ENCODE data around the gene LPO. TPM values are rescaled to one million over a fixed set of nuclear protein-coding genes. Genes with fewer than 3 reads are reported as not detected.

The LPO gene
- total and polyA plus RNA-seq, 2 experiments from 2014 or later: 0.29 to 1.0 TPM

- H3K4me2 ChIP-seq: peak overlapping the region; percentile 98
- WGBS (ENCODE audit: low lambda C conversion rate, missing lambda C conversion rate): 34% methylated on average over 10 of the region's 10 CpGs
- peak overlapping the region; percentile 98 for H2AFZ ChIP-seq
- no peak overlapping the region for H3K4me3 ChIP-seq
- DNase-seq (ENCODE audit: low spot score): no peak
- TF ChIP-seq CTCF (IDR thresholded peaks at IDR 0.05; ENCODE audit: poor library complexity): no peak
- no peak for TF ChIP-seq EZH2 (IDR thresholded peaks at IDR 0.05; ENCODE audit: borderline replicate concordance)
- TF ChIP-seq EZH2phosphoT487 (IDR thresholded peaks at IDR 0.05; ENCODE audit: low read depth, severe bottlenecking, unreplicated experiment): no peak
- H3K27ac ChIP-seq: no peak overlapping the region
- H3K79me2 ChIP-seq: no peaks in the 10 kb centered on the region
- peaks cover 41% of the 10 kb centered on the region for H3K27me3 ChIP-seq
- no peaks in the 10 kb centered on the region for H4K20me1 ChIP-seq (ENCODE audit: insufficient read depth, poor library complexity, severe bottlenecking)
- H3K4me1 ChIP-seq (ENCODE audit: insufficient read depth): peaks cover 17% of the 10 kb centered on the region
- no peaks in the 10 kb centered on the region for H3K36me3 ChIP-seq (replicated peaks; ENCODE audit: insufficient read depth, low read depth)
- no peaks in the 10 kb centered on the region for H3K9me3 ChIP-seq (ENCODE audit: low read depth)
- no peaks in the 10 kb centered on the region for H3K9me2 ChIP-seq (replicated peaks; ENCODE audit: insufficient read depth)
These were observed 10.5 kb downstream of the LPO start for GRCh38 chr17:58248955-58249269.

GRCh38 chr17:58249270-58250133, 11.1 kb downstream of the LPO start:
- no peak overlapping the region for H3K27ac ChIP-seq
- H3K79me2 ChIP-seq: no peaks in the 10 kb centered on the region
- H3K9me3 ChIP-seq (ENCODE audit: low read depth): no peaks in the 10 kb centered on the region
- H4K20me1 ChIP-seq (ENCODE audit: insufficient read depth, poor library complexity, severe bottlenecking): no peaks in the 10 kb centered on the region
- peak overlapping the region; percentile 65 for H3K4me3 ChIP-seq
- DNase-seq (ENCODE audit: low spot score): peak; percentile 74
- peak overlapping the region; percentile 98 for H2AFZ ChIP-seq
- WGBS (ENCODE audit: low lambda C conversion rate, missing lambda C conversion rate): 13% methylated on average over 40 of the region's 57 CpGs
- H3K27me3 ChIP-seq: peaks cover 43% of the 10 kb centered on the region
- H3K4me1 ChIP-seq (ENCODE audit: insufficient read depth): peaks cover 17% of the 10 kb centered on the region
- no peaks in the 10 kb centered on the region for H3K36me3 ChIP-seq (replicated peaks; ENCODE audit: insufficient read depth, low read depth)
- no peak for TF ChIP-seq EZH2phosphoT487 (IDR thresholded peaks at IDR 0.05; ENCODE audit: low read depth, severe bottlenecking, unreplicated experiment)
- peak; percentile 66 for TF ChIP-seq EZH2 (IDR thresholded peaks at IDR 0.05; ENCODE audit: borderline replicate concordance)
- TF ChIP-seq CTCF (IDR thresholded peaks at IDR 0.05; ENCODE audit: poor library complexity): peak; percentile 96
- no peaks in the 10 kb centered on the region for H3K9me2 ChIP-seq (replicated peaks; ENCODE audit: insufficient read depth)
- peak overlapping the region; percentile 98 for H3K4me2 ChIP-seq

- Histone ChIP-seq H3K9me3 (ENCODE audit: low read depth) (no peaks in the 10 kb centered on the region), H3K4me2 (no peak overlapping the region), H3K27ac (no peak overlapping the region), H4K20me1 (ENCODE audit: insufficient read depth, poor library complexity, severe bottlenecking) (no peaks in the 10 kb centered on the region), H2AFZ (no peak overlapping the region), H3K36me3 (replicated peaks; ENCODE audit: insufficient read depth, low read depth) (no peaks in the 10 kb centered on the region), H3K4me1 (ENCODE audit: insufficient read depth) (peaks cover 13% of the 10 kb centered on the region), H3K4me3 (no peak overlapping the region), H3K27me3 (peaks cover 50% of the 10 kb centered on the region), H3K9me2 (replicated peaks; ENCODE audit: insufficient read depth) (no peaks in the 10 kb centered on the region), H3K79me2 (no peaks in the 10 kb centered on the region)
- 91% methylated on average over 12 of the region's 12 CpGs for WGBS (ENCODE audit: low lambda C conversion rate, missing lambda C conversion rate)
- TF ChIP-seq EZH2 (IDR thresholded peaks at IDR 0.05; ENCODE audit: borderline replicate concordance) (no peak), EZH2phosphoT487 (IDR thresholded peaks at IDR 0.05; ENCODE audit: low read depth, severe bottlenecking, unreplicated experiment) (no peak), CTCF (IDR thresholded peaks at IDR 0.05; ENCODE audit: poor library complexity) (no peak)
- DNase-seq (ENCODE audit: low spot score): no peak
These were observed 12.1 kb downstream of the LPO start for GRCh38 chr17:58250344-58251011.

All from hepatocyte (in vitro differentiated cells).